ENCODE measurements around the gene KCNQ1.

The KCNQ1 gene

DNA sequence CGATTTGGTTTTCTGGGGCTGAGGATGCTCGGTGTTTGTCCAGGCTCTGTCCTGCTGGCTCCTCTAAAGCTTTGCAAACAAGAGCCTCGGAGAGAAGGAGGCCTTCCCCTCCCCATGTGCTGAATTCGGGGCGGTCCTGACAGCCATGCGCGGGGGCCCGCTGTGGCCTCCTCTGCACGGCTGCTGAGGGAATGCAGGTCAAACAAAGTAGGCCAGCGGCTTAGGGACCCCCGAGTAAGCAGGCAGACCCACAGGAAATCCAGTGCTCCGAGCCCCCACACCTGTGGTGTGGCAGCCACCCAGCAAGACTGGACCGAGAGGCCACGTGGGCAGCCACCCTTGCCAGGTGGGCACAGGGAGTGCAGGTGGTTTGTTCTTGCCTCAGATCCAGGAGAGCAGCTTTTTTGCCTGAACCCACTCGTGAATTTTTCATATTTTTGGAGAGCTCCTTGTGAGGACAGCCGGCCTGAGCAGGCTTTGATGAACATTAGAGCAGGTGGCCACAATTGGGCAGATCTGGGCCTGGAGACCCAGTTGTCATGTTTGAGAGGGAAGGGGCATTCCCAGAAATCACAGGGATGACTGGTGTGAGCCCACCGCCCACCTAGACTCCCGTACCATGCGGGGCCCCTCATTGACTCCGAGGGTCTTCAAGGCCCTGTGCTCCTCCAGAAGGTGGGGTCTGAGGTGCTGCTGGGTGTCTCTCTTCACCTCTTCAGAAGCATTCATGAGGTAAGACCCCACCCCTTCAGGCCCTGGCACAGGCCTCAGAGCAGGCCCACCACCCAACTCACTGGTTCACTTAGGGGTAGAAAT lies 298.0 kb downstream of the KCNQ1 start:
- DNase-seq = no peak

DNA sequence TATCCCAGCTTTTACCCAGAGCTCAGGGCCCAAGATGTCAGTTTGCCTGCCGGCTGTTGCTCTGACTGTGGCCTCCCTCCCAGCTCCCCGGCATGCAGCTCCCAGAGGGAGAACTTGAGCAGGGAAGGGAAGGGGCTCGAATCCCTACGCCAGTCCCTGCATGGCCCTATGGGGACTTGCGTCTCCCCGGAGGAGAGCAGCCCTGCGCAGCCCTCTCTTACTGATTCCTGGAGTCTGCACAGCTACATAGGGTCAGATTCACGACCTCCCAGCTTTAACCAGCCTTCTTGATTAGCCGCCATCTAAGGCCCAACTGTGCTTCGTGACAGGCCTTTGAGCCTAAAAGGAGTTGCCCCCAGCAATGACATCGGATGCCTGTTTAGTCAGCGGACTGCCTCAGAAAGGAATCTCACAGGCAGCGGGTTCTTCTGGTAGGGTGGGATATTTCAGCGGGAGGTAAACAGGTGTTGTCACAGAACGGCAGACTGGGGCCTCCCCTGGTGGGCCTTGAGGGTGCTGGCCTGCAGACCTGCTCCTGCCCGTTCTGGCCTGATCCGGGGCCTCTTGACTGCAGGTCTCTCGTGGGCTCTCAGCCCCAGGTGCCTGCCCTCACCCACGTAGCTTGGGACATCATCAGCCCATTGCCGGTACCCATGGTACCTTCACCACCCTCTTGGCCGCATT lies 298.8 kb downstream of the KCNQ1 start:
- no peak for DNase-seq

DNA sequence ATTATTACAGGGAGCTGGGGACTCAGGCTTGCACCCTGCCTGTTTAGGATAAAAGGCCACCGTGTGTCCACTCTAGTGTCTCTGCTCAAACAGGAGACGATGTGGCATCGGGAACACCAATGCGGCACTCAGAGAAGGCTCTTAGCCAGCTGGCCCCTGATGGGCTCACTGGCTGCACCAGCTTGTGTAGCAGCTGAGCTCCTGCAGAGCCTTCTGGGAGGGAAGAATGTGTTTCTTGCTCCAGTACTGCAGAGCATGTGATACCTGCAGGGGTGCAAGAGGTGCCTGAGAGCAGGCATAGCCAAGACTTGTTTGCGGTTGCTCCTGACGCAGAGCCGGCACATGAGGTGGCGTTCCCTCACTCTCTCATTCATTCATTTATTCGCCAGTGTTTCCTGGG lies 299.4 kb downstream of the KCNQ1 start:
- DNase-seq = no peak

DNA sequence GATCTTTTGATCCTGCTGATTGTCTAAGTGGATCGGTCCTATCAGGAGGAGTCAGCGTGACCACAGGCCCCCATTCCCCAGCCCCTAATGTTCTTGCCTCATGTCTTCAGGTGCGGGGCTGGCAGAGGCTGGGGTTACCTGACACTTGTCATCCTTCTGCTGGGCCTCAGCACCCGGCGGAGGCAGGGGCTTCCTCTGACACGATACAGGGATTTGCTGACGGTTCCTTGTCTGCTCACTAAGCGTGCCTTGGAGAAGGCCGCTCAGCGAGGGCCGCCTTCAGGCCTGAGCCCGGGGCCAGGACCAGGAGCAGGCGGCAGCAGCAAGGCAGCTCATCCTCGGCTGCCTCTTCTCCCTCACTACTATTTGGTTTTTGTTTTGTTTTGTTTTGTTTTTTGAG lies 300.7 kb downstream of the KCNQ1 start:
- DNase-seq = no peak

DNA sequence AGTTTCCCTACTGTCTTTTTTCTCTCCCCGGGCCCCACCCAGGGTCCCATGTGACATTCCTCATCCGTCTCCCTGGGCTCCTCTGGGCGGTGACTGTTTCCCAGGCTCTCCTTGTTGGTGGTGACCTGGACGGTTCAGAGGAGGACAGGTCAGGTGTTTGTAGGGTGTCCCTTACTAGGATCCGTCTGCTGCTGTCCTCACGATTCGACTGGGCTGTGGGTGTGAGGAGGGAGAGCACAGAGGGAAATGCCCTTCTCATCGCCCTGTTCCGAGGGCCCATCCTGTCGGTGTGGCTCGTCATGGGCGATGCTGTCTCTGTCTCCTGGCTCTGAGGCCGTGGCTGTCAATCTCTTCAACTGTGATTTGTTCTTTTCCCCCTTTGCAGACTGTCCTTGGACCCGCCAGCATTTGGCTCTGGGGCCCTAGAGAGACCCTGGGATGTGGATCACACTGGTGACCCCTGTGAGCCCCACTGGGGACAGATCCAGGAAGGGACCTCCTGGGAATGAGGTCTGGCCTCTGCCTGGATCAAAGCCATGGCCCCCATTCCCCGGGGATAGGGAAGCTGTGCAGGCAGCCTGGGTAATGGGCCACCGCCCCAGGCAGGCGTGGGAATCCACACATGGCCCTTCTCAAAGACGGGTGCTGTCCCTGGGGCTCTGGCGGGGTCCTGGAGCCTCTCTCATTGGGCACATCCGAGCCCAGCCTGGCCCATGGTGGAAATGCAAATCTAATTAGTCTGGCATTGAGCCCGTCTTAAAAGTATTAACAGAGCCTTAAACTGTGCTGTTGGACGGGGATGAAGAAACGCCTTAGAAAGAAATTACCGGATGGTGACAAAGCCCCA lies 301.8 kb downstream of the KCNQ1 start:
- no peak for DNase-seq

DNA sequence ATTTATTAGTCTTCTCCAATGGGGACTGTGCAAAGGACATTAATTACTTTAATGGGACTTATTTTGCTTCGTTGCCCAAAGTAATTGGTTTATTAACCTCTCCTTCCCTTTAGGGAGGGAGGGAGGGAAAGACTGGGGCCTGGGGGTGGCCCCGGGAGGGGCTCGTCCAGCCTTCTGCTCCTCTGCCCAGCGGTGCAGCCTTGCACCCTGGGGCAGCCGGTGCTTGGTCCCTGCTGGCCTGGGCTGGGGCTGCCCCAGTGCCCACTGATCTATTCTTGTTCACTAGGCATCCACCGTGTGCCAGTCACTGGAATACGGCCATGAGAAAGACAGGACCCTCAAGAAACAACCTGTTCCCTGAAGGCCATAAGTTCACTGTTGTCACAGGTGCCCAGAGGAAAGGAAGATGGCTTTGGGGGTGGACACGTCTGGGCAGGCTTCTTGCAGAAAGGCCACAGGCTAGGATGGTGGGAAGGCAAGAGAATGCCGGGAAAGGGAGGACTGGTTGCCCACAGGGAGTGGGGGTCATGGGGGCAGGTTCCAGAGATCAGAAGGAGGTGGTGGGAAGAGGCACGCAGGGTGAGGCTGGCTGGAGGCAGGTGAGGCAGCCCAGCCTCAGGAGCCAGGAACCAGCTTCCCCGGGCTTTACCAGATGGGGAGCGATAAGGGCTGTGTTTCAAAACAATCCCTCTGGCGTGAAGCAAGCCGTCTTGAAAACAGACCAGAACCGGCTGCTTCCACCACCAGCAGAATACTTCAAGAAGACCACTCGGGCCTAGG lies 302.6 kb downstream of the KCNQ1 start:
- no peak for DNase-seq

DNA sequence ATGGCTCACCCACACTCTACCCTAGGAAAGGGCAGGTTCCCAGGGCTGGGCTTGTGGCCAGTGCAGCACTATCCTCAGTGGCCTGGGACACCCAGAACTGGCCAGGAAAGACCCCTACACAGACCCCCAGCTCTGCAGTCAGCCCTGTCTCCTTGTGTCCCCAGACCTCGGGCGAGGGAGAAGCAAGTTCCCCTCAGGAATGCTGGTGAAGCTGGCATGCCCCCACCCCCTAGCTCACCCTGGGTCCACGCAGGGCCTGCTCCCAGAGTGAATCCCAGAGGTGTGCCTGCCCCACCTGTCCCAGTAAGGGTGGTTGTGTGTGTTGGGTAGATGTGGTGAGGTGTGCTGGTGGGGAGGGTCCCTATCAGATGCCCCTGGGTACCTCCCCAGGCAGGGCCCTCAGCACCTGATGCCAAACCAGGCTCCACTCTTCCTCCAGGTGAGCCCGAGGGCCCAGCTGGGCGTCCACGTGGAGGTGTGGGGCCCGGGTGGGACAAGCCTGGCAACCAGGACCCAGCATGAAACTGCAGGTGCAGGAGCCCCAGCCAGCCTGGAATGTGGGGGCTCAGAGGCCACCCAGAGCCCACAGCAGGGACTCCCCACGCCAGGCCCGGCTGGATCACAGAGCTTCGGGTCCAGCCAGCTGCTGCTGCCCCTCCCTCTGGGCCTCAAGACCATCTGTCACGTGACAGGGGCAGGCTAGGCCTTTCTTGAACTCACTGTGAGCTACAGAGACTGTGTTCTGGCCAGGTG lies 303.4 kb downstream of the KCNQ1 start:
- no peak for DNase-seq

DNA sequence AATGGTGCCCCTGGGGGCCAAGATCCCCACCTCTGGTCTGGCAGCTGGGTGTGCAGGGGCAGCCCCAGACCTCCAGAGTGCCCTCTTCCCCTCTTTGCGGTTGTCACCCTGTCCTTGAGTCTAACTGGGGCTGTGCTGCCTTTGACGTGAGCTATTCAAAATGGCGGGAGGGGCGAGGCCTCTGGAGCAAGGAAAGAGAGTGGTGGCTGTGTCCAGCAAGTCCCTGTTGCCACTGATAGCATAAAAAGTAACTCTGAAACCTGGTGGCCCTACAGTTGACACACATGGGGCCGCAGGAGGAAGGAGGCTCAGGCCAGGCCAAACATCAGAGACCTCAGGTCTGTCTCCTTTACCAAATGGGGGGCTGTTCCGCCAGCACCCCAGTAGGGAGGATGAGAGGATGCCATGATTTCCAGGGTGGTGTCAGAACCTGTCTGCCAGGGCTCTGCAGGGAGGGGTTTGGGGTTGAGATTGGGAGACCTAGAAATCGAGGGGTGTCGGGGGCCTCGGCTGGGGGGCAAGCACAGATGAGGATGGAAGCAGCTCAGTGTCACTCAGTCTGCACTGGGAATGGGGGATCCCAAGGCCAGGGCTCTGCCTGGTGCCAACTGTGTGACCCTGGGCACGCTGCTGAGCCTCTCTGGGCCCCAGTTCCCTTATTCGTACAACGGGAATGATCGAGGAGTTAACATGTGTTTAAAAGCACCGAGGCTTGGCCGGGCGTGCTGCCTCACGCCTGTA lies 304.2 kb downstream of the KCNQ1 start:
- DNase-seq = no peak

DNA sequence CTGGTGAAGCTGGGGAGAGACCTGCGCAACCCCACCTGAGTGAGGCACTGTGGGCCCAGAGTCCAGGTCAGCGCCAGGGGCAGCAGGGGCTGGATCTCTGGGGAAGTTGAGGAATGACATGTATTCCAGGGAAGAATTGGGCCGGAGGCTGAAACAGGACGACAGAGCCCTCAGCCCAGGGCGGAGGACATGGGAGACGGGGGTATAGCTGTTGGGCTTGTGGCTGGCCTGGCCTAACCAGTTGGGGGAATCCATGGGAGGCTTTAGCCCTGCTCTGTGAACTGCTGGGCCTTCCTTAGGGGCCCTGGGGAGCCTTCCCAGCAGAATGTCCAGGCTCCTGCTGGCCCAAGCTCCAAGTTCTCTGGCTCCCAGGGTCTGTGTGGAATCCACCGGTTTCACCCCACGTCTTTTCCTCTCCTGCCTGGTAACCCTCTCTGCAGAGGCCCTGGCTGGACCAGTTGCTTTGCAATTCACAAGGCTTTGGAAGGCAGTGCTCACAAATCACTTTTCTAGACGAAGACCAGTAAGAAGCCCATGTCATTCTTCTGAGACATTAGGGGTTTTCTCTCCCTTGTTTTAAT lies 305.4 kb downstream of the KCNQ1 start:
- no peak for DNase-seq

DNA sequence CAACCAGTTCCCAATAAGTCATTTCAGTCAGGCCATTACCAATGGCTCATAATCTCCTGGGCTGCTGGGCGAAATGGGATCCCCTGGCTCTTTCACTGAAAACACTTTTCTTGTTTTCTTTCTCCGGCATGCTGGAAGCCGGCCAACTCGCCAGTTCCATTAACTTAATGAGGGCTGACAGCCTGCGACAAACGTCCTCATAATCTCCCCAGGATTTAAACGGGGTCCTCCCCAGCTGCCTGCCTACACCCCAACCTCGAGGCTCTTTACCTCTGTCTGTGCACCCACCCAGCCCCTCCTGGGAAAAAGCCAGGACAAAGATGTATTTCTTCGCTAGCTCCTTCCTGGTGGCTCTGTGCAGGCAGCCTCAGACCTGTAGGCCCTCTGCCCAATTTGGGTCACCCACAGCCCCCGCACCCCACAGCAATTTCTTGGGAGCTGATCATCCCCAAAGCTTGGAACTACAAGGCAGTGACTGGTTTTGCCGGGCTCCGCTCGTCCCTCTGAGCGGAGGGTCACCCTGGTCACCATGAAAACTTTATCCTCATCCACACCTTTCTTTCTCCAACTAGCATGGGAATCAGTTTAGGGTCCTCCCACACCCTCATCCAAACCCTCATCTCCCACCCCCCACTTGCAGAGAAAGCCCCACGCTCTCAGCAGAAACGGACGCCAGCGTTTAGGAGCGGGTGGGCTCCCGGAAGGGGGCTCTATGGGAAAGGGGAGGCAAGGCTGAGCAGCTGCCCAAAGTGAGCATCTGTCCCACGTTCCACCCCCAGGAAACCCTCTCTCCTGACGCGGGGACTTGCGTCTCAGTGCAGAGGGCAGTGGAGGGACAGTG lies 306.1 kb downstream of the KCNQ1 start:
- no peak for DNase-seq

DNA sequence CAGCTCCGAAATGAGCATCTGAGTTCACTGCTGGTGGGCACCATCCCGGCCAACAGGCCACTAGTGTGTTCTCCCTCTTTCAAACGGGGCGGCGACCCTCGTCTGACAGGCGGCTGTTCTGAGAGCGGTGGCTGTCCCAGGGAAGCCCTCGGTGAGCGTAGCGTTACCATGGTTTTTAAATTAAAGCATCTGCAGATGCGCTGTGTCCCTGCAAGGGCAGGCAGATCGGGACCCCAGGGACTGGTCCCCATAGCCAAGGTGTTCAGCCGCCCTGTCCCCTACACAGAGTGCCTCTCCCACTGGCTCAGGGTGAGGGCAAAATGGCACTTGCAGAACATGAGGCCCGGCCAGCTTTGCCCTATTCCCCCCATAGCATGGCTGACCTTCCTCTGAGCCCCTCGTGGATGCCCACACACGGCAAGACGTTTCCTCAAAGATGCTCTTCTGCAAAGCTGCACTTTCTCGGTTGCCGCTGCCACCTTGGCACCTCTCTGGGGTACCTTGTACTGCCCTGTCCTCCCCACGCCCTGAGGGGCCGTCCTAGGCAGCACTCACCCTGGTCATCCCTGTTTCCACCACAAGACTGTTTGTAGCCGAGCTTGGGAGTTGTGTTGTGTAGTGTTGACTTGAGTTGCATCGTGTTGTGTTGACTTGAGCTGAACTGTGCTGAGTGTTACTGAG lies 306.9 kb downstream of the KCNQ1 start:
- no peak for DNase-seq

DNA sequence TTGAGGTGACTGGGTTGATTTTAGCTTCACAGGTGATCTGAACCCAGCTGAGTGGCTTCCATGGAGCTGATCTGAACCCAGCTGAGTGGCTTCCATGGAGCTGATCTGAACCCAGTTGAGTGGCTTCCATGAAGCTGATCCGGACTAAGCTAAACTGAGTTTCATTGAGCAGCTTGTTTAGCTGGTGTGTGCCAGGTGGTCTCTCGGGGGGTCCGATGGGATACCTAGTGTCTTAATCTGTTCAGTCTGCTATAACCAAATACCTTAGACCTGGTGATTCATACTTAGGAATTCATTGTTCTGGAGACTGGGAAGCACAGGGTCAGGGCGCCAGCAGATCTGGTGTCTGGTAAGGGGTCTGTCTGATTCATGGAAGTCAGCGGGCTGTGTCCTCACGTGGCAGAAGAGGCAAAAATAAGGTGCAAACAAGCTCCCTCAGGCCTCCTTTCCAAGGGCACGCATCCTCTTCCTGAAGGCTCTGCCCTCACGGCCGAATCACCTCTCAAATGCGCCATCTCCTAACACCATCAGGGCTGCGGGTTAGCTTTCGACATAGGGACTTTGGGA lies 307.5 kb downstream of the KCNQ1 start:
- DNase-seq = no peak

DNA sequence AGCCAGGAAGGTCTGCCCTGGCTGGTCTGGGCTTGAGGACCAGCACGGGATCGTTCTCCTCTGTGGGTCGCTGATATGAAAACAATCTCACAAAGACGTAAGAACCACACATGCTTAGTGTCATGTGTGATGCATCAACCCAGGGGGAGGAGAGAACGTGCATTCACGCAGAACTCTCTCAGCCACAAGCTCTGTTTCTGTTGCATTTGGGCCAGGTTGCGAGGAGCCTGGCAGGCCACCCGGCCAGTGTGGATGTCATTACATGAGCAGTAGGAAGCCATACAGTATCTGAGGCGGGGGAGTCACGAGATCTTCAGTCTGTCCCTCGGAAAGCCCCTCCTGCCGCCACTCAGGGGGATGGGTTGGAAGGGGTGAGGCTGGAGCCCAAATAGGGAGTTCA lies 308.1 kb downstream of the KCNQ1 start:
- DNase-seq = no peak

DNA sequence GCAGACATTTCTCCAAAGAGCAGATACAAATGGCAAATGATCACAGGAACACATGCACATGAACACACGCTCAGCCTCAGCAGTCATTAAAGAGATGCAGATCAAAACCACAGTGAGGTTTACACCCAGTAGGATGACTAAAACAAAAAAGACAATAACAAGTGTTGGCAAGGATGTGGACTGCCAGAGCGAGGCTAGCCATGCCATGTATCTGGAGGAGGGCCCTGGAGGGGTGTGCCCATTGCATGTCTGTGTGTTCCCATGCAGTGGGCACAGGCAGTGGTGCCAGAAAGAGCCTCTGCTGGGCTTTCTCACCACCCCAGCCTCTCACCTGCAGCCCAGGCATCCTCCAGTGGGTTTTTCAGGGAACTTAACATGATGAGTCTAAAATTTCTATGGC lies 309.2 kb downstream of the KCNQ1 start:
- DNase-seq = no peak

DNA sequence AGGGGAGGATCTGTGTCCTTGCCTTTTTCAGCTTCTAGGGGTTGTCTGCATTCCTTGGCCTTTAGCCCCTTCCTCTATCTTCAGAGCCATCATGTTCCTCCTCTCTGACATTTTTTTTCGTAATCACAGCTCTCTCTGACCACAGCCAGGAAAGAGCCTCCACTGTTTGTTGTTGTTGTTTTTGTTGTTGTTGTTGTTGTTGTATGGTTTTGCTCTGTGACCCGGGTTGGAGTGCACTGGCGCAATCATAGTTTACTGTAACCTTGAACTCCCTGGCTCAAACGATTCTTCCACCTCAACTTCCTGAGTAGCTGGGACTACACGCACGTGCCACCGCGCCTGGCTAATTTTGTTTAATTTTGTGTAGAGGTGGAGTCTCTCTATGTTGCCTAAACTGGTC lies 310.3 kb downstream of the KCNQ1 start:
- DNase-seq = no peak

DNA sequence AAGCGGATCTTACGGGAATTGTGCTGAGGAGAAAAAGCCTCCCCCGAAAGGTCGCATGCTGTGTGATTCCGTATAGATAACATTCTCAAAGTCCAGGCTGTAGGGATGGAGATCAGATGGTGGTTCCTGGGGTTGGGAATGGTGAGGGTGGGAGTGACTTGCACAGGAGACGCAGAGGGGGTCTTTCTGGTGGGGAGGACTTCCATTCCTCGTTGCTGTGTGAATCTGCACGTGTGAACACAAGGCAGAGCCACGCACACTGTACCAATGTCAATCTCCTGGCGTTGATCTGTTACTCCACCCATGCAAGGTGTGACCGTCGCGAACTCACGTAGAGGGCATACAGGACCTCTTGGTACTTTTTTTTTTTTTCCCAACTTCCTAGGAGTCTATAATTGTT lies 313.9 kb downstream of the KCNQ1 start:
- DNase-seq = no peak

DNA sequence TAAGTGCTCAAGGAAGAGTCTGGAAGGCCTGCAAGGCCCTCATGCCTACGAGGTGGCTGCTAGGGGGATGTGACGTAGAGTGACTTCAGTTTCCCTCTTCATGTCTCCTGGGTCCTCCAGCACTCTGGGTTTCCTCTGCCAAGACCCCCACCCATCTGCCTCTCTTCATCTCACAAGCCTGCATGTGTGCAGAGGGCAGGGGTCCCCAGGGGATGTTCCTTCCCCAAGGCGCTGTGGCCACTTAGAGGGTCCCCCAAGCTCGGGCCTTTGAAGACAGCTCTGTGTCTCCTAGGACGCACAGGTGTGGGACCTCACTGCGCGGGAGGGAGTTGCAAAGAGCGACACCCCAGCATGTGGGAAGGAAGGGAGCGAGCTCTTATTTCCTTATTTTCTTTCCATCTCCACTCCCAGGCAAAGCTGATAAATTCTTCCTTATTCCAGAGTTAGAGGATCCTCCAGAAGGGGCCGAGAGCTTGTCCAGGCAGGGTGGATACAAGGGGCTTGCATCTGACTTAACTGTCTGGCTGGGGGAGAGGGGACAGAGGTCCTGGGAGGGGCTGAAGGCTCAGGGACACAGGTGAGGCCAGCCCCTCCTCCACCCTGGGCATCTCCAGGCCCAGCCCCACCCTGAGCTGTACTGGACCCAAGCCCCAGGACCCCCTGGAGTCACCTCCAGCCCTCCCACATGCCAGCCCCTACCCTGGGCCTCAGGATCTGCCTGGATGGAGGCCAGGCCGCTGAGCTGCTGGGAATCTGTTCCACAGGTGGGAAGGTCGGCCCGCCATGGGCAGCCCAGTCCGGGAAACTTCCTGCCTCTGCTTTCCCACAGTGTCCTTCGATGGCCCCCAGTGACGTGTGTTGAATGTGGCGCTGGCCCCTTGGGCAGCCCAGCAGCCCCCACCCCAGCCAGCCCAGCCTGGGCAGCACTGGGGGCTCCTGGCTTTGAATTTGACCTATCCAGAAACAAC lies 314.7 kb downstream of the KCNQ1 start:
- DNase-seq = peak; percentile 9

Measured in activated CD8-positive, alpha-beta memory T cell treated with anti-CD3 and anti-CD28 coated beads, Interleukin-2, amount 50 U/mL, for 4 hours (primary cell).